GM12874 (cell line): ENCODE data around the gene PTGDR2.

Source experiments
- TF ChIP-seq, protein P1 (sequence below): IDR thresholded peaks from 2 replicates; pipeline ENCODE4 v1.5.1; 2011; ENCODE audit warnings: low read depth, mild to moderate bottlenecking, control low read depth, low read length, moderate library complexity; ENCODE audit not compliant: insufficient read depth

Gene PTGDR2

DNA sequence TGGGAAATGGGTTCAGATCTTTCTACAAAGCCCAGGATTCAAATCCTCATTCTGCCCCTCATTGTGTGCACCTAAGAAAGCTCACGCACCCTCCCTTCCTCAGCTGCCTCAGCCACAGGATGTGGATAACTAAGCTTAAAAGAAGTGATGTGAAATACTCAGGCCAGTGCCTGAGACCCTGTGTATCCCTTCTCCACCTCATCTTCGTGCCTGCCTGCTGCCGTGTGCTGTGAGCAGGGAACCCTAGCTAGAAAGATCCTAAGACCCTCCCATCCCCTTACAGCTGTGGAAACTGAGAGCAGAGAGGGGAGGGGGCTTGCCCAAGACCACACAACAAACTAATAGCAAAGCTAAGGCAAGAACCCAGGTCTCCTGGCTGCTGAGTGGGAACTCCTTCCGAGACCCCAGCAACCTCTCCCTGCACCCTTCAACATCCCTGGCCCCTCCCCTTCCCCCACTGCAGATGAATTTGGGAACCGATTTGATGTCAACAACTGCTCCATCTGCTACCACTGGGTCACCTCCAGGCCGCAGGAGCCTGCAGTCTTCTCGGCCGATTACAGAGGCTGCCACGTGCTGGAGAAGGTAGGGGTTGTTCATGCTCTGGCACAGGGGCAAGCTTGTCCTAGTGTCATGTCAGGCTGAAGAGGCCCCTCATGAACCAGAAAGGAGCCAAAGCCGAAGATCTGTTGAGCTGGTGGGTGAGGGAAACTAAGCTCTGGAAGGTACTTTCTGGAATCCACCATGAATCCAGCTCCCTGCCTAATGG lies 13.1 kb upstream of the PTGDR2 start:
- TF ChIP-seq, protein P1, sequence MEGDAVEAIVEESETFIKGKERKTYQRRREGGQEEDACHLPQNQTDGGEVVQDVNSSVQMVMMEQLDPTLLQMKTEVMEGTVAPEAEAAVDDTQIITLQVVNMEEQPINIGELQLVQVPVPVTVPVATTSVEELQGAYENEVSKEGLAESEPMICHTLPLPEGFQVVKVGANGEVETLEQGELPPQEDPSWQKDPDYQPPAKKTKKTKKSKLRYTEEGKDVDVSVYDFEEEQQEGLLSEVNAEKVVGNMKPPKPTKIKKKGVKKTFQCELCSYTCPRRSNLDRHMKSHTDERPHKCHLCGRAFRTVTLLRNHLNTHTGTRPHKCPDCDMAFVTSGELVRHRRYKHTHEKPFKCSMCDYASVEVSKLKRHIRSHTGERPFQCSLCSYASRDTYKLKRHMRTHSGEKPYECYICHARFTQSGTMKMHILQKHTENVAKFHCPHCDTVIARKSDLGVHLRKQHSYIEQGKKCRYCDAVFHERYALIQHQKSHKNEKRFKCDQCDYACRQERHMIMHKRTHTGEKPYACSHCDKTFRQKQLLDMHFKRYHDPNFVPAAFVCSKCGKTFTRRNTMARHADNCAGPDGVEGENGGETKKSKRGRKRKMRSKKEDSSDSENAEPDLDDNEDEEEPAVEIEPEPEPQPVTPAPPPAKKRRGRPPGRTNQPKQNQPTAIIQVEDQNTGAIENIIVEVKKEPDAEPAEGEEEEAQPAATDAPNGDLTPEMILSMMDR: no peak

DNA sequence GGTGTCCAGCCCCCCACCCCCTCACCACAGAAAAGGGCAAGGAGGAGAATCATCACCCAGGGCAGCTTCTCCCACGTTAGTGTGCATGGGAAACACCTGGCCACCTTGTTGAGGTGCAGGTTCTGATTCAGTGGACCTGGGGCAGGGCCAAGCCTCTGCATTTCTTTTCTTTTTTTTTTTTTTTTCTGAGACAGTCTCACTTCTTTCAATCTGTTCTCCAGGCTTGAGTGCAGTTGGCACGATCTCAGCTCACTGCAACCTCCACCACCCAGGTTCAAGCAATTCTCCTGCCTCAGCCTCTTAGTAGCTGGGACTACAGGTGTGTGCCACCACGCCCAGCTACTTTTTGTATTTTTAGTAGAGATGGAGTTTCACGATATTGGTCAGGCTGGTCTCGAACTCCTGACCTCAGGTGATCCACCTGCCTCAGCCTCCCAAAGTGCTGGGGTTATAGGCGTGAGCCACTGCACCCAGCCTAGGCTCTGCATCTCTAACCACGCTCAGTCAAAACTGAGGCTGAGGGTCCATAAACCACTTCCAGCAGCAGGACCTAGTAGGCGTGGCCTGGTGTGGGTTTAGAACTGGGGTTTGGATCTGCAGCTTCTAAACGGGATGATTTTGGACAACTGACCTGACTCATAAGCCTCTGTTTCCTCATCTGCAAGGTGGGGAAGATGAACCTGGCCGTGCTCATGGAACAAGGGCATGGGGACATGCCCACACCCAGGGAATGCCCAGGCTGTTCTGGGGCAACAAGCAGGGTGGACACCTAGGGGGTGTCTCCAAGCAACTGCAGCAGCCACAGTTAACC lies 12.3 kb upstream of the PTGDR2 start:
- TF ChIP-seq, protein P1: no peak

DNA sequence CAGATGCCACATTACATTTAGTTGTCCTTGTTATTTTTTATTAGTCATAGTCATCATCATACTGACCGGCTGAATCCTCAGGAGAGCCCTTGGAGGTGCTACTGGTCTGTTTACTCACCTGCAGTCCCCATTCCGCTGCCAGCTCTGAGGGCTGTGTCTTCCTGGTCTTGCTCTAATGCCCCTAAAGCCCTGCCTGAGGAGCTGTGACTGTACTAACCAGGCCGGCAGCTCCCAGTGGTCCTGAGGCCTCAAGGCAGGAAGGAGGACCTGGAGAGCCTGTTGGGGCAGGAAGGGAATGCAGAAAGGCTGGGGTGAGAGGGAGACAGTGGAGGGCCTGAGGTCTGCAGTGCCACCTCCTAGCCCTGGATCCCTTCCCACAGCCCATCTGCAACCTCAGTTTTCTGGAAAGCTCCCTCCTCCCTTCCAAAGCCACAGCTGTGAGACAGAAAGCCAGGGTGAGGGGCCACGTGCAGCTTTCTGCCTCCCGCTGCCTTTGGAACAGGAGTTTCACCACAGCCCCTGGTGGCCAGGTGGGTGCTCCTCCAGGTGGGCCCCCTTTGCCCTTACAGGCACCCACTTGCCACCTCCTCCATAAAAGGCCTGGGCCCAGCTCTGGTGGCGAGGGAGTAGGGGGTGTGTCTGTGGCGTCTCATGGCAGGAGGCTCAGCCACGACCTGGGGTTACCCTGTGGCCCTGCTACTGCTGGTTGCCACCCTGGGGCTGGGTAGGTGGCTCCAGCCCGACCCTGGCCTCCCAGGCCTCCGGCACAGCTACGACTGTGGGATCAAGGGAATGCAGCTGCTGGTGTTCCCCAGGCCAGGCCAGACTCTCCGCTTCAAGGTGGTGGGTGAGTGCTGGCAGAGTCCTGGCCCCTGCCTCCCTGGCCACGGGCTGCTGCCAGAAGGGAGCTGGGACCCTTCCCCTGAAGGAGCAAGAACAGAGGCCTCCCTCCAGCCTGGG lies 11.4 kb upstream of the PTGDR2 start, which contains the start of gene ZP1:
TSS of gene ZP1 (plus strand) at position 632 of the 960 bp plus-strand sequence. CDS start at position 652, 20 bp downstream.
- TF ChIP-seq, protein P1: no peak

DNA sequence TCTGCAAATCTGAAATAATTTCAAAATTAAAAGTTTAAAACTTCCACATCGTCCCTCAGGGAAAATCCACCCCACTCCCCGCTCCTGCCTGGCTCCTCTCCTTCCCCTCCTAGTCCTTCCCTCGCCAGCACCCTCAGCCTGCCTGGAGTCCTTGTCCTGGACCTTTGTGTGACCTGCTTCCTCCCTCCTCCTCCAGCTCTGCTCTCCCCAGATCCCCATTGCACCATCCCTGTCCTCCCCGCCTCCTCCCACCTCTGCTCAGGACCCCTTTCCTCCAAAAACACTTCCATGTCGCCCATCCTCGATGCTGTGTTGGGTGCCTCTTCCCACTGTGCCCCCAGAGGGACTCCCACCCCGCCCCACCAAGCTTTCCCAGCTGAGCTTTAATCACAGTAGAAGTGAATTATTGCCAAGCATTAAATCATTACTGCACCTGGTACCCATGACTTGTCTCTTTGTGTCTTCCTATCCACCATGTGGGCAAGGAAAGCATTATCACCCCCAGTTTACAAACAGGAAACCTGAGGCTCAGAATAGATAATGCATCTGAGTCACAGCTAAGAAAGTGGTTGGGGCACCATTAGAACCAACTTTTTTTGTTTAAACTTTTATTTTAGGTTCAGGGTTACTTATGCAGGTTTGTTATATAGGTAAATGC lies 9.2 kb upstream of the PTGDR2 start:
- TF ChIP-seq, protein P1: no peak

DNA sequence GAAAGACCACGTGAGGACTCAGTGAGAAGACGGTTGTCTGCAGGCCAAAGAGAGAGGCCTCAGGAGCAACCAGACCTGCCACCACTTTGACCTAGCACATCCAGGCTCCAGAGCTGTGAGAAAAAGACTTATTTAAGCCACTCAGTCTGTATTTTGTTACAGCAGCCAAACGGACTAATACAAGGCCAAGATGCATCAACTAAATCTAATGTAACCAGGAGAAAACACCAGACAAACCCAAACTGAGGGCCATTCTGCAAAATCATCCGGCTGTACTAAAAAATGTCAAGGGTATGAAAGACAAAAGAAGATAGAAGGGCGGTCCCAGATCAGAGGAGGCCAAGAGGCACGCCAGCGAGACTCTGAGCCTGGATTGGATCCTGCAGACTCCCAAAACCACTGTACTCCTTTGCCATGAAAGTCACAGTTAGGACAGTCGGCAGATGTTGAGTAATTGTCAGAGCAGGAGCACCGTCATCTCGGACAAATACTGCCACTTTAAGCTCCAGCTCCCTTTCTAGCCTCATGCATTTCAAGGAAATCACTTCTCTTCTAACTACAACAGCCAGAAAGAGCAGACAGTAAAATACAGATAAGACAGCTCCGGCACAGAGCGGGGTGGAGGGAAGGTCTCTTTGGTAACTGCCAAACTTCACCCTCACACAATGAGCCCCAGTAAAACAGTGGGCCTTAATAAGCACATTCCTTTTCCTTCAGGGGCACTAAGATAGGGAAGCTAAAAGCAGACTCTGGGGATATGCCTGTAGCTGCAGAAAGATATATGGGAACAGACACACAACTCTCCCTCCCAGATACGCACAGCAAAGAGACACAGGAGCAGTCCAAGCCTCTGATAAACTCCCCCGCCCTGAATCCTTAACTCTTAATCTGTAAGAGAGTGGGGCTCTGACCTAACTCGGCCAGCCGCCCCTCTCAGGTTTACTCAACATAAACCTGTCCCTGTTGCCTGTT lies 8.1 kb upstream of the PTGDR2 start:
- TF ChIP-seq, protein P1: no peak

DNA sequence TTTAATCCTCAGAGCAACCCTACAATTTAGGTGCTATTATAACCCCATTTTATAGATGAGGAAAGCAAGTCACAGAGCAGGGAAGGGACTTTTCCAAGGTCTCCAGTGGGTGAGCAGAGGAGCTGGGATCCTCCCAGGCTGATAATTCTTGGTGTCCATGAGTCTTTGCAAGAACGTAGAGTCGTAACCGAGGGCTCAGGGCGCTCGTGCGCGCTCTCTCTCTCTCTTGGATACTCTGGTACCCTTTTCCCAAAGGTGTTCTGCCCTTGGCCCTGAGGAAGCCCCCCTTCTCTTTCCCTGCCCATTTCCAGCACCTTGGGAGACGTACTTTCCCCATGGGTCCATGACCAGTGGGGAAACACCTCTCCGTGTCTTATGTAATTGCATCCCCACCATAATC lies 6.4 kb upstream of the PTGDR2 start:
- TF ChIP-seq, protein P1: no peak
